SH-SY5Y (cell line): ENCODE data around the gene PDE4B.

ENCODE experiments used
- GATA2 ChIP-seq: IDR thresholded peaks from 2 replicates; pipeline ENCODE4 v1.6.1; 2011; ENCODE audit warnings: mild to moderate bottlenecking, low read depth, low read length
- GATA3 ChIP-seq: IDR thresholded peaks from 2 replicates; pipeline ENCODE4 v1.6.1; 2011; ENCODE audit warnings: low read depth, mild to moderate bottlenecking, low read length, moderate library complexity

DNA sequence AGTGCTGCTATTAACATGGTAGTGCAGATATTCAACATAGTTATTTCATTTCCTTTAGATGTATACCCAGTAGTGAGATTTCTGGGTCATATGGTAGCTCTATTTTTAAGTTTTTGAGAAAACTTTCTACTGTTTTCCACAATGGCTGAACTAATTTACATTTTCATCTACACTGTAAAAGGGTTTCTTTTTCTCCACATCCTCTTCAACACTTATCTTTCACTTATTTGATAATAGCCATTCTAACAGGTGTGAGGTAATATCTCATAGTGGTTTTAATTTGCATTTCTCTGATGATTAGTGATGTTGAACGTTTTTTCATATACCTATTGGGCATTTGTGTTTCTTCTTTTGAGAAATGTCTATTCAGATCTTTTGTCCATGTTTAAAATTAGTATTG, 149.8 kb downstream of the PDE4B start:
- TF ChIP-seq GATA3 (no peak), GATA2 (no peak)
